ENCODE measurements around the gene FSTL5.
"Not testable (repeated sequence)": the region's sequence is repeated elsewhere in the genome, so short reads cannot be mapped to it uniquely, and the experiment has no call there.

The FSTL5 gene

GRCh38 chr4:162163892-162164759 lies at the start of gene FSTL5:
Gene FSTL5 (minus strand): TSS chr4:162164000. CDS start chr4:162111396, 52,604 bp downstream.
- peak; percentile 0 for DNase-seq (ENCODE audit: low read depth)

- no peak for DNase-seq (ENCODE audit: low read depth)
These were observed 45.9 kb upstream of the FSTL5 start for GRCh38 chr4:162209706-162210105.

- DNase-seq (ENCODE audit: low read depth) = not testable (repeated sequence)
These were observed 39.7 kb upstream of the FSTL5 start for GRCh38 chr4:162203478-162203877.

- DNase-seq (ENCODE audit: low read depth) = no peak
These were observed 37.9 kb upstream of the FSTL5 start for GRCh38 chr4:162201673-162202072.

- no peak for DNase-seq (ENCODE audit: low read depth)
These were observed 6.7 kb upstream of the FSTL5 start for GRCh38 chr4:162170509-162170908.

GRCh38 chr4:162164906-162165510 lies 1.2 kb upstream of the FSTL5 start:
- DNase-seq (ENCODE audit: low read depth) = no peak

- no peak for DNase-seq (ENCODE audit: low read depth)
These were observed 1.1 kb downstream of the FSTL5 start for GRCh38 chr4:162162672-162163071.

- no peak for DNase-seq (ENCODE audit: low read depth)
These were observed 6.6 kb downstream of the FSTL5 start for GRCh38 chr4:162157241-162157640.

GRCh38 chr4:162154862-162155540 lies 8.8 kb downstream of the FSTL5 start:
- no peak for DNase-seq (ENCODE audit: low read depth)

GRCh38 chr4:162151850-162152249 lies 11.9 kb downstream of the FSTL5 start:
- no peak for DNase-seq (ENCODE audit: low read depth)

GRCh38 chr4:162151386-162151785 lies 12.4 kb downstream of the FSTL5 start:
- no peak for DNase-seq (ENCODE audit: low read depth)

- no peak for DNase-seq (ENCODE audit: low read depth)
These were observed 14.2 kb downstream of the FSTL5 start for GRCh38 chr4:162149644-162150043.

GRCh38 chr4:162140051-162140683 lies 23.6 kb downstream of the FSTL5 start:
- DNase-seq (ENCODE audit: low read depth) = no peak

GRCh38 chr4:162139412-162139811 lies 24.4 kb downstream of the FSTL5 start:
- no peak for DNase-seq (ENCODE audit: low read depth)

- no peak for DNase-seq (ENCODE audit: low read depth)
These were observed 32.5 kb downstream of the FSTL5 start for GRCh38 chr4:162131256-162131655.

GRCh38 chr4:162126729-162127128 lies 37.1 kb downstream of the FSTL5 start:
- DNase-seq (ENCODE audit: low read depth) = no peak

- DNase-seq (ENCODE audit: low read depth) = no peak
These were observed 46.7 kb downstream of the FSTL5 start for GRCh38 chr4:162117051-162117450.

- DNase-seq (ENCODE audit: low read depth) = no peak
These were observed 47.6 kb downstream of the FSTL5 start for GRCh38 chr4:162116095-162116779.

GRCh38 chr4:162115333-162115732 lies 48.5 kb downstream of the FSTL5 start:
- DNase-seq (ENCODE audit: low read depth) = no peak

- DNase-seq (ENCODE audit: low read depth) = no peak
These were observed 52.7 kb downstream of the FSTL5 start for GRCh38 chr4:162111078-162111477.

GRCh38 chr4:162104459-162105124 lies 59.2 kb downstream of the FSTL5 start:
- DNase-seq (ENCODE audit: low read depth) = no peak

All from stimulated activated CD8-positive, alpha-beta memory T cell treated with anti-CD3 and anti-CD28 coated beads, Interleukin-12 subunit alpha, Interleukin-12 subunit beta, amount 100 ng/mL, for 4 hours (primary cell).